GM19468 (cell line): ENCODE measurements around the gene KRTAP22-2.

Experiments used
- ATAC-seq: cut with Tn5 transposase; IDR thresholded peaks from one replicate; pipeline ENCODE4 v1.9.1; 2021; ENCODE audit warnings: mild to moderate bottlenecking, moderate library complexity, moderate number of reproducible peaks; ENCODE audit not compliant: unreplicated experiment; ENCODE audit errors: extremely low read depth

Gene KRTAP22-2

DNA sequence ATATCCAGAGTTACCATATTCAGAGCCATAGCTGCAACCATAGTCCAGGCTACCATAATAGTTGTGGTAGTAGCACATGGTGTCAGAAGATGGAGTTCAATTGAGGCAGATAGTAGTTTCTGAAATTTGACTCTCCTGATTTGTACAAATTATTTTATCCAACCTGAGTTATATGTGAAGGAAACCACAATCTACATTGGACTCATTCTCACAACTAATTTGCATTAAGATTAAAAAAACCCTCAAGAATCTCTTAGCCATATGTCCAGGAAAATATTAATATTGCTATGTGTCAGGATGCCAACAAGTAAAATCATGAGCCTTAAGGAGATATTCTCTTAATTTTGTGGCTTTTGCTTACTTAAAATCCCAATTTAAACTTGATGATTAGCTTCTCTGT, at the start of gene KRTAP22-2:
KRTAP22-2 (minus strand) TSS at position 101 of the 400 bp plus-strand sequence.
- no peak for ATAC-seq

DNA sequence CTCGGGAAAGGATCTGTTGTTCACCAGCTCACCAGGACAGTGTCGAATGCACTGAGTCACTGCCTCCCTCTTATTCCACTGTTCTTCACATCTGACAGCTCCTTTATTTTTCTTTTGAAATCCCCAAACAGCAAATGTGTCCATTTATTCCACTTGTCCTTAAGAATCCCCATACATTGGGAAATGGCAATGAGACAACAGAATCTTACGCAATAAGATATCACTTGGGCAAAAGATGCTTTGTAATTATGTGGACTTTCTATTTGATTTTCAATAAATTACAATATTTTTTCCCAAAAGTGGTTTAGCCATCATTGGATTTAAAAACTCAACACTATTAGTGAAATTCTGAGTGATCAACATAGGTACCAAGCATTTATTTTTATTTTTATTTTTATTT, 48.5 kb upstream of the KRTAP22-2 start:
- ATAC-seq = no peak

DNA sequence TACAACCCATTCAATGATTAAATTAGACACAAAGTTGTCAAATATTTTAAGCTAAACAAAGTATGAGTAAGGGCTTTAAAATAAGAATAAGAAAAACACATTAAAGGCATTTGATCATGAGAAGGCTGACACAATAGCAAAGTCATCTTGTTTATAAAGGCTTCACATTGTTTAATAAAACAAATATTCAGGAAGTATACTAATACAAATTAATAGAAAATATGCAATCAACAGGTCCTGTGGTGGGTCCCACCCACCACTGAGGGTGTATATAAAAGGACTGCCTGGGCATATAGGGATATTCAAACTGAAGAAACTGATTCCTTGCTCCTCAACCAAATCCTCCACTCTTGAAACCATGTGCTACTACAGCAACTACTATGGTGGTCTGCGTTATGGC, 44.7 kb upstream of the KRTAP22-2 start, which contains the start of gene KRTAP20-2:
KRTAP20-2 (plus strand) TSS at position 301 of the 400 bp plus-strand sequence; CDS start at position 359, 58 bp downstream.
- no peak for ATAC-seq

DNA sequence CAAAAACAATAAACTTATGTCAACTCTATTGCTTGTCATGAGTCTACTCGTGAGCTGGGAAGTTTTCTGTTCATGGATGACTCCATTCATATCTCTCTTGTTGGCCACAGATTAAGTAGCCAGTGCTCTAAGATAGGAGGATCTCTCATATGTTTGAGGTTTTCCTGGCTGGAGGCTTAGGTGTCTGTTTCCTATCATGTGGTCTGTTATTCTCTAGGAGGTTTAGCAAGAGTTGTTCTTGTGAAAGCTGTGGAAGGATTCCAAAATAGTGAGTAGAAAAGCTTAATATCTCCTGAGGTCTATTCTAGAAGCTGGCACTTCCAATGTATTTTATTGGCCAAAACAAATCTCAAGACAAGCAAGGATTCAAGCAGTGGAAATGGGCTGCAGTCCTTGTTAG, 39.0 kb upstream of the KRTAP22-2 start:
- ATAC-seq = no peak

DNA sequence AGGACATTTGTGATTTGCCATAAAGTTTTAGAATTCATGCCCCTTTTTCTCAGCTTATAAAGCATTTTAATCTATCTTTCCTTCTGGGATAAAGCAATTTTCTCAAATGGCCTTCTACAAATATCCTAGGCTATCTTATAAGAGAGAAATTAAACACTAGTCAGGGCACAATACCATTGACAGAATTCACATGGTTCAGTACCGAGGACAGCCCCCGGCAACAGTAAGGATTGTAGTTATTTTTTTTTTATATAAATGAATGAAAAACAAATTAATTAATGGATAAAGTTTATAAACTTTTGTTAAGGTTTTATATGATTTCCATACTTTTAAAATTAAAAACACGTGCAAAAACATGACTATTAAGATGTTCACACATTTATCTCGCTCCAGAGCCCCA, 37.9 kb upstream of the KRTAP22-2 start:
- ATAC-seq = no peak

DNA sequence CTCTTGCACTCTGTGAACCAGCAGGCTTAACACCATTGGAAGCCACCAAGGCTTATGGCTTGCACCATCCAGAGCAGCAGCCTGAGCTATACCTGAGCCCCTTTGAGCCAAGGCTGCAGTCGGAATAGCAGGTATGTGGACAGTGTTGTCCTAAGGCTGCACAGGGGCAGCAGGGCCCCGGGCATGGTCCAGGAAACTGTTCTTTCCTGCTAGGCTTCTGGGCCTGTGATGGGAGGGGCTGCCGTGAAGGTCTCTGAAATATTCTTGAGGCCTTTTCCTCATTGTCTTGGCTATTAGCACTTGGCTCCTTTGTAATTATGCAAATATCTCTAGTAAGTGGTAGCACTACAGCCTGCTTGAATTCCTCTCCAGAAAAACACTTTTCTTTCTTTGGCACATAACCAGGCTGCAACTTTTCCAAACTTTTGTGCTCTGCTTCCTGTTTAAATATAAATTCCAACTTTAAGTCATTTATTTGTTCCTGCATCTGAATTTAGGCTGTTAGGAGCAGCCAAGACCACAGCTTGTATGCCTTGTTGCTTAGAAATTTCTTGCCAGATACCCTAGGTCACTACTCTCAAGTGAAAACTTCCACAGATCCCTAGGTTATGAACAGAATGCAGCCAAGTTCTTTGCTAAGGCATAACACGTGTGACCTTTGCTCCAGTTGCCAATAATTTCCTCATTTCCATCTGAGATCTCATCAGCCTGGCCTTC, 35.4 kb upstream of the KRTAP22-2 start:
- no peak for ATAC-seq

DNA sequence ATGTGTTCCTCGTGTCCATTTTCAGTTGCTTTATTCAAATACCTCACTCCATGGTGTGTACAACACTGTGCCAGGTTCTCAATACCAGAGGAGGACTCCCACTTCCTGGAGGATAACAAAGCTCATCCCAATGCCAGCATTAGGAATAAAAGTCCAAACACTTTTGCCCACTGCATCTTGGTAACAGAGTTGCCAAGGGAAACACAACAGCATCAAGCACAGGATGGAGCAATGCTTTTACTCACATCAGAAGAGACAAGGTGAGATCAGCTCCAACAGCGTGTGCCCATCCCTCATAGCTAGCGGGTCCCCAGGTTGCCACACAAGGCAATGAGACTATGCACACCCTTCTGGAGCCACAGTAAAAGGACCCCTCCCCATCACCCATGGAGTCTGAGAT, 33.2 kb upstream of the KRTAP22-2 start:
- ATAC-seq = no peak

DNA sequence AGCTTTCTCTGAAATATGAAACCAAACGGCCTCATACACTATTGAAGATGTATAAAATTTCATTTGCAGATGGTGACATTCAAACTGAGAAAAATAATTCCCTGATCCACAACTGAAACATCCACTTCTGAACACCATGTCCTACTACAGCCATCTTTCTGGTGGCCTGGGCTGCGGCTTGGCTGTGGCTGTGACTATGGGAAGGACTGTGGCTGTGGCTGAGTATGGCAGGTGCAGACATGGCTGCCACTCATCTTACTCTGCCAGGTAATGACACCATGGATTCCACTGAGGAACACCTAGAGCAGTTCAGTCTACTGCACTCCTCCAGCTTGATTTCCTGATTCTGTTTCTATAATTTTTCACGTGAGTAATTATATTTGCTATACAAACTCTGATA, 30.3 kb upstream of the KRTAP22-2 start, which contains the start of gene KRTAP20-4:
KRTAP20-4 (plus strand) TSS at position 106 of the 400 bp plus-strand sequence.
- no peak for ATAC-seq

DNA sequence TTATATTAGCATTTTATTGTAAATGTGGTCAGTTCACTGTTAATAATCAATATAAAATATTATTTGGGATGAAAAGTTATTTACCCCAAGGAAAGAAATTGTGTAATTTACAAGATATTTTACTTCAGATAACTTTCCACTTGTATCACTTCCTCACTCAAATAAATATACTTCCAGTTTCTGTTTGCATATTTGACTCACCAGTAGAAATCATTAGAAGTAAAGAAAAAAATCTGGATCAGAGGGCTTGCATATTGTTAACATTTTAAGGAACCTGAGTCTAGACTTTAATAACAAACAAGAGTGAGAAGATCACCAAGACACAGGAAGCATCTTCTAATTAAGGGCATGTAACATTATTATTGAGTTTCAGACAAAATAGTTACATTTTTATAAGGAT, 29.9 kb upstream of the KRTAP22-2 start:
- no peak for ATAC-seq

DNA sequence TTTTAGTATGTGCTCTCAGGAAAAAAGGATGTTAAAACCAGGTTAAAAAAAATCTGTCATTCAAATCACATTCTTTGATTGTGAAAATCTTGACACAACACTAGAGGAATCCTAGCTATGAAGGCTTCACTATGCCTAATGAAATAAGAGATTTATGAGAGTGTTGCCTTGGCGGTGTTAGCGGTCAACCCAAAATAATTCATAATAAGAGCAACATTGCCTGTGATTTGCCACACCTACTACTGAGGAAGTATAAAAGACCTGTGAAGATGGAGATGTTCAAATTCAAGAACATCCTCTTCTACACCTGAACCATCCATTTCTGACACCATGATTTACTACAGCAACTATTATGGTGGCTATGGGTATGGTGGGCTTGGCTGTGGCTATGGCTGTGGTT, 25.9 kb upstream of the KRTAP22-2 start, which contains the start of gene KRTAP20-1:
KRTAP20-1 (plus strand) TSS at position 301 of the 400 bp plus-strand sequence; CDS start at position 331, 30 bp downstream.
- no peak for ATAC-seq

DNA sequence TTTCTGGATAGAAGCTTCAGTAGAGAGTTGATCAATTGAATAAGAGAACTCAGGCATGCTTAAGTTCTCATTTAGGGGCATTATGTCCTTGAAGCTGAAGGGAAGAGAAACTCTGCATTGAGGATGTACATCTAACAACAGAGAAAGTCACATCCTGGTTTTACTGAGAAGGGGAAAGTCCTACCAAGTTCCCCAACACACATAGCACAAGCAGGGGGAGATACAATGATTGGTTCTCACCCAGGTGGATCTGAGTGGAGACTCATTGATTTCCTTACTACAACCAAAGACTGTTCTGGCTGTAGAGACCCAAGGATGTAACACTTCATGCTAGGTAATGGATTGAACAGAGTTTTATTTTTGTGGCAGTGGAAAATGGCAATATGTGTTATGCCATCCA, 25.0 kb upstream of the KRTAP22-2 start:
- no peak for ATAC-seq

DNA sequence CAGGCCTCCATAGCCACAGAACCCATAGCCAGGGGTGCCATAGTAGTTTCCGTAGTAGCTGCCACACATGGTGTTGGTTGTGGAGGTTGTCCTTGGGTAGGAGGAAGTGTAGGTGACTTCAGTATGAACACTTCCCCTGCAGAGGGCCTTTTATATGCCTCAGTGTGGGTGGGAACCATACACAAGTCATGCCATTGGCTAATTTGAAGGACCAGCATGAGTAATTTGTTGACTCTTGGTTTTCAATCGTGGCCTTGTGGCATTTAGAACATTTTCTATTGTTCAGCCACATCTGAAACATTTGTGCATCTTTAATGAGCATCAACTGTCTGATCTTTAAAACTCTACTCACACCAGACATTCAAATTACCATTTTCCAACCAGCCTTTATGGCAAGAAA, 23.6 kb upstream of the KRTAP22-2 start, which contains the start of gene KRTAP6-1:
KRTAP6-1 (minus strand) TSS at position 95 of the 400 bp plus-strand sequence; CDS start at position 69, 26 bp downstream.
- ATAC-seq = no peak

DNA sequence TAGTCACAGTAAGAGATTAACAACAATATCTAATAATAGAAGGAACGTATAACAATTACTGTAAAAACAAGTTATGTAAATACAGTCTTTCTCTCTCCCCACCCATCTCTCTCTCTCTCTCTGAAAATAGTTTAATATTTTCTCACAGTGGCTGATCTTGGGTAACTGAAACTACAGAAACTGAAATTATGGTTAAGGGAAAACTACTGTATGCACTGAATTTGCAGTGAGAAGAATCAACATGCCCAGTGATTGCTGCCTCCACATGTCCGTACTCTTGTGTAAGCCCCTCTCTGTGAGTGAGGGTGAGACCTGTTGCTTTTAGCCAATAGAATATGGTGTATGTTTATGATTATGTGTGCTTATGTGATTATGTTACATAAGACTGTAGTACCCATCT, 21.9 kb upstream of the KRTAP22-2 start:
- no peak for ATAC-seq

DNA sequence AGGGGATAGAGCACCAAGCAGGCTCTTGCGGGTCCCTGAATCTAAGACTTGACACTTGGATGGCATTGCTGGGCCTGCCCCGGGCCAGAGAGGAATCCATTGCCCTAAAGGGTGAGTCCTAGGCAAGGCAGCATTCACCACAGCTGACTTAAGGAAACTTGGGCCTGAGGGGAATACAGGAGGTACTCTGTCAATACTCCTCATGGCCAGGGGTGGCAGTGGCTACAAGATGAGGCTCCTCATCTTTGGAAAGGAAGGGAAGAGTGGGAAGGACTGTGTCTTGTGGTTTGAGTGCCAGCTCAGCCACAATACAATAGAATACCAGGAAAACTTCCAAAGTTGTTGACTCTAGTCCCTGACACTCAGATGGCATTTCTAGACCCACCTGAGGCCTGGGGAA, 15.8 kb upstream of the KRTAP22-2 start:
- ATAC-seq = no peak

DNA sequence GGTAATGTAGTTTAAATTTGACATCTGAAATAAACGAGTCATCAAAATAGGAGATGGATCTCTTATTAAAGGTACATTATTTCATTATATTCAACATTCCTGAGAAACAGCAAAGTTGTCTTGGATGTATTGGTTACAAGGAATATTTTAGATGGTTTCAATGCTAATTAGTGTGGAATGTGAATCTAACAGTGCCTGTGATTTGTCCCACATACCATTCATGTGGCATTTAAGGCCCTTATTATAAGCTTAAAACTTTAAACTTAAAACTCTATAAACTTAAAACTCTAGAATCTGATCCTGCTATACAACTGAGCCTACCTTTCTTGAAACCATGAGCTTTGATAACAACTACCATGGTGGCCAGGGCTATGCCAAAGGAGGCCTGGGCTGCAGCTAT, 10.6 kb upstream of the KRTAP22-2 start, which contains the start of gene KRTAP22-1:
KRTAP22-1 (plus strand) TSS at position 301 of the 400 bp plus-strand sequence.
- ATAC-seq = no peak

DNA sequence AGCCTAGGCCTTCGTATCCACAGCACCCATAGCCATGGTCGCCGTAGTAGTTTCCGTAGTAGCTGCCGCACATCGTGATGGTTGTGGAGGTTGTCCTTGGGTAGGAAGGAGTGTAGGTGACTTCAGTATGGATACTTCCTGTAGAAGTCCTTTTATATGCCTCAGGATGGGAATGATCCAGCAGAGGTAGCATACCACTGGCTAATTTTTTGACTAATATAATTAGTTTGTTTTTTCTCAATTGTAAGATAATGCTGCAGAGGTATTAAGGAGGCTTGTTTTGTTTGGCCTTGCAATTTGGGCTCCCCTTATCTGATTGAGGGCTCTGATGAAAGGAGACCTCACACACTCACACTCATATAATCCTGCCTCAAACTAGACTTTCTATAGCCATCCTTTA, 8.6 kb upstream of the KRTAP22-2 start, which contains the start of gene KRTAP6-2:
KRTAP6-2 (minus strand) TSS at position 101 of the 400 bp plus-strand sequence; CDS start at position 73, 28 bp downstream.
- ATAC-seq = no peak

DNA sequence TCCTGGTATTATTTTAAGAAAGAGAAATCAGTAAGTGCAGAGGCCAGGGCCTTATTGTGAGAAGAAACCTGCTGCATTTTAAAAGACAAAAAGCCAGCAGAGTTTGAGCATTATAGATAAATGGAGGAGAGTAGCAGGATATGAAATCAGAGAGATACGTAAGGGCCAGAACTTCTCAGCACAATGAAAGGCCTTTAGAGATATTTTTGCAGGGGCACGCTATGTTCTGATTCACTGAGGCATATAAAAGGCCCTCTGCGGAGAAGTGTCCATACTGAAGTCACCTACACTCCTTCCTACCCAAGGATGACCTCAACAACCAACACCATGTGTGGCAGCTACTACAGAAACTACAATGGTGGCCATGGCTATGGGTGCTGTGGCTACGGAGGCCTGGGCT, 1.9 kb upstream of the KRTAP22-2 start, which contains the start of gene KRTAP6-3:
KRTAP6-3 (plus strand) TSS at position 301 of the 400 bp plus-strand sequence; CDS start at position 307, 6 bp downstream.
- ATAC-seq = no peak

DNA sequence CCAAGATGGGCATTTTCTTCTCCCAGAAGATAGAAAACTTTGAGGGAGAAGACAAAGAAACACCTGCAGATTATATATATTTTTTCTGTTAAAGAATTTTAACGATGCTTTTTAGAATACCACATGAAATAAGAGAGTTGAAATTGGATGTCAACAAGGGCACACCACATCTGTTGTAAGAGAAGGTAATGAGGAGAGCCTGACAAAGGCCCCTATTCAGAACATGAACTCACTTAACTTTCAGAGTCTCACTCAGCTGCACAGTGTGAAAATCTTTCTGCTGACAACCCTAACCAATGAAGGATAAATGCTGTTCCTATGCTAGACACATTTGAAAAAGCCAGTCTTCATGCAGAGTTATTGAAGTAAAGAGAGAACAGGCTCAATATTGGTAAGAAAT, 7.3 kb downstream of the KRTAP22-2 start:
- ATAC-seq = no peak

DNA sequence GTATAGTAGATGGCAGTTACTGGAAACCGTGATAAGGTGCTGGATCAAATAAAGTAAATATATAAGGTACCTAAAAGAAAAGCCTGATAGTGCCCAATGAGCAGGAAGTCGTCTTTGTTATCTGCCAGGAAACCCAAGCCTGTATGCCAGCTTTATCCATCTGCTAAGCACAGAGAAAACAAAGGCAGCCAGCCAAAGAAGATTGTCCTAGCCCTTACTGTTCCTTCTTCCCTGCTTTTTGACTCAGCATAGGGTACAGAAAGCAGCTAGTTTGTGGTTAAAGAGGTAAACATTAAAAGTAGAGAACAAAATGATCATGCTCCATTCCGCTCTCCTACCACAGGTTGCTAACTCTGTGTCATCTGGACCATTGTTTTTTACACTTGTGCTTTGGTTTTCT, 10.1 kb downstream of the KRTAP22-2 start:
- ATAC-seq = no peak

DNA sequence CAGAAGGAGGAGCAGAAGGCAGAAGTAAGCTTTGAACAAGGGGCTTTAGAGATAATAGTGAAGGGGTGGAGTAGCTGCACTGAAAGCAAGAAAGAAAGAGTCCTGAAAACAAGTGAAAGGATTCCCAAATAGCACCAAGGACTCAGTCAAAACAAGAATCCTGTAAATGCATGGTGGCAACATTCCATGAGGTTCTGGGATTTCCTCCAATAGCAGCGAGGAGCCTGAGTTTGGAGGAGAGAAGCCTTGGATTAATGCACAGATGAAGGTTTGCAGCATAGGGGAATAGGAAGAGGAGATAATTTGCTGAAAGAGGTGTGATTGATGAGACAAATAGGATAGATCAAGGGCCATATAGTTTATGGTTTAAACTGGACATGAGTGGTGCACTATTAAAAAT, 10.9 kb downstream of the KRTAP22-2 start:
- no peak for ATAC-seq

DNA sequence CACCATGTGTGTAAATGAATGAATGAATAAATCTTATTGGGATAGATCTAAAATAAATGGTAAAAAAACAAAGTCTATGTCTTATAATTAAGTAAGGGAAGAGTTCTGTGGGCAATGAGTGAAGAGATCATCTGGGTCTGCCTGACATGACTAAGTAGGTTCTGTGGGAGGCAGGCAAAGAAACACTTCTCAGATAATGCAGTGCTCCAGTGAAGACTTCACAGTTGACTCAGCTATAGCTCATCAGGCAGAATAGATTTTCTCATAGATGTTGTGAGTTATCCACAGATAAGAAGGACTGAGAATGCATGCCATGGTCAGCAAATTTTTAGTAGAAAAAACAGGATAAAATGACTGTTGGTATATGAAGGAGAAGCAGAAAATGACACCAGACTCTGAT, 12.4 kb downstream of the KRTAP22-2 start:
- ATAC-seq = no peak
